Gastroesophageal sphincter (tissue), 3 donors: ENCODE measurements around the gene LIF.

Experiments
- POLR2AphosphoS5 ChIP-seq: sonication (generic); formaldehyde crosslinking; IDR thresholded peaks from one replicate; pipeline ENCODE4 v1.6.1; 2017; ENCODE audit warnings: antibody characterized with exemption
- TF ChIP-seq, protein P1 (sequence below), 4 experiments: fragments of 200-600 bp in 2 of 4; fragments of 450-650 bp in 2 of 4; sonication (generic) in 1 of 4; IDR thresholded peaks; one replicate each; pipeline ENCODE4 v1.5.1; 2017 to 2019; ENCODE audit warnings: antibody characterized with exemption in 4 of 4, mild to moderate bottlenecking in 2 of 4, moderate library complexity in 2 of 4

DNA sequence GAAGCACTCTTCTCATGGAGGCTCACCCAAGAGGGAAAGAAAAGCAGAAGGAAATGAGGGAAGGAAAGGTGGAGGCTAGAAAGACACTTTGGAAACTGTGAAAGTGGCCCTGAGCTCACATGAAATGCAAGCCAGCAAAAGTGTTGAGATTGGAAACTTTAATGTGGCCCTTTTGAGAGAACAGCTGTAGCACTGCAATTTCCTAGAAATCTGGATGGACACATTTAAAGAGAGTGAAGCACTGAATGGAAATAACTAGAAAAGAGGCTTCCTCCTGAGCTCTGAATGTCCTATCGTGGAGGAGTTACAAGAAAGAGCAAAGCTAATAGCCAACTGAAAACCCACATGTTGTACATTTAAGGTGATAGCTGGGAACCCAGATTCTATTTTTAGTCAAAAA is 56.0 kb downstream of the LIF start:
- TF ChIP-seq, protein P1, sequence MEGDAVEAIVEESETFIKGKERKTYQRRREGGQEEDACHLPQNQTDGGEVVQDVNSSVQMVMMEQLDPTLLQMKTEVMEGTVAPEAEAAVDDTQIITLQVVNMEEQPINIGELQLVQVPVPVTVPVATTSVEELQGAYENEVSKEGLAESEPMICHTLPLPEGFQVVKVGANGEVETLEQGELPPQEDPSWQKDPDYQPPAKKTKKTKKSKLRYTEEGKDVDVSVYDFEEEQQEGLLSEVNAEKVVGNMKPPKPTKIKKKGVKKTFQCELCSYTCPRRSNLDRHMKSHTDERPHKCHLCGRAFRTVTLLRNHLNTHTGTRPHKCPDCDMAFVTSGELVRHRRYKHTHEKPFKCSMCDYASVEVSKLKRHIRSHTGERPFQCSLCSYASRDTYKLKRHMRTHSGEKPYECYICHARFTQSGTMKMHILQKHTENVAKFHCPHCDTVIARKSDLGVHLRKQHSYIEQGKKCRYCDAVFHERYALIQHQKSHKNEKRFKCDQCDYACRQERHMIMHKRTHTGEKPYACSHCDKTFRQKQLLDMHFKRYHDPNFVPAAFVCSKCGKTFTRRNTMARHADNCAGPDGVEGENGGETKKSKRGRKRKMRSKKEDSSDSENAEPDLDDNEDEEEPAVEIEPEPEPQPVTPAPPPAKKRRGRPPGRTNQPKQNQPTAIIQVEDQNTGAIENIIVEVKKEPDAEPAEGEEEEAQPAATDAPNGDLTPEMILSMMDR (IDR thresholded peaks at IDR 0.05): no peak
- no peak for TF ChIP-seq POLR2AphosphoS5
